ENCODE measurements around the gene RASGEF1C. TPM values are rescaled to one million over a fixed set of nuclear protein-coding genes. Genes with fewer than 3 reads are reported as not detected.

The RASGEF1C gene
- total RNA-seq, 1 experiment from 2014 or later, result 0.29 TPM

DNA sequence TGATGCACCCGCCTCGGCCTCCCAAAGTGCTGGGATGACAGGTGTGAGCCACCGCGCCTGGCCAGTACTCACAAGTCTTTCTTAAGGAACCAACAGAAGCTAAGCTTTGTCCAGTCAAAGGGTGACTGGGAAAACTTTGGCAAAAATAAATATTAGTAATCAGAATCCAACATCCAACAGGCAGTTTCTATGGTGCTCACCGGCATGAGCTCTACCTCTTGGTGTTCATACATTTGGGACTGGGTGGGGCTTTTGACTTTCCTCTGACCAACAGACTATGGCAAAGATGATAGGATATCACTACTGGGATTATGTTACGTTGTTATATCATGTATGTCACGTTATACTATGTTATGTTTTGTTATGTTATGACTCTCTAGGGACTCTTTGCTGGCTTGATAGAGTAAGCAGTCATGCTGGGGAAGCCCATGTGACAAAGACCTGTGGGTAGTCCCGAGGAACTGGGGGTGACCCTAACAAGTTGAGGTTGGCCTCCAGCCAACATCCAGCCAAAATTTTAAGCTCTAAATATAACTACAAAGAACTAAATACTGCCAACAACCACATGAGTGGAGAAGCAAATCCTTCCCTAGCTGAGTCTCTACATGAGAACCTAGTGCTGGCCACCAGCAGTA lies 6.0 kb downstream of the RASGEF1C start:
- Histone ChIP-seq H4K20me1 (ENCODE audit: low read length) (no peaks in the 10 kb centered on the region), H3K36me3 (ENCODE audit: low read depth, low read length) (no peaks in the 10 kb centered on the region), H3K9me2 (replicated peaks; ENCODE audit: low read length) (no peaks in the 10 kb centered on the region), H3K27ac (ENCODE audit: low read length) (no peak overlapping the region), H3K4me3 (ENCODE audit: low read length) (no peak overlapping the region), H3K27me3 (ENCODE audit: low read length) (no peaks in the 10 kb centered on the region), H3K9ac (ENCODE audit: low read length) (no peak overlapping the region), H3F3A (ENCODE audit: low read length, unreplicated experiment) (no peaks in the 10 kb centered on the region), H3K4me1 (ENCODE audit: insufficient read depth, low read length) (no peaks in the 10 kb centered on the region), H3K4me2 (ENCODE audit: low read length) (no peak overlapping the region), H2AFZ (ENCODE audit: low read length) (no peak overlapping the region), H3K9me3 (ENCODE audit: low read length) (no peaks in the 10 kb centered on the region), H3K79me2 (ENCODE audit: low read length) (no peaks in the 10 kb centered on the region)
- no TSS peak for BruUV-seq (replicated peaks)
- no peak for ATAC-seq
- ChIA-PET CTCF (no interaction called here), POLR2A (ENCODE audit: unreplicated experiment) (no interaction called here)
- TF ChIP-seq, protein P1, sequence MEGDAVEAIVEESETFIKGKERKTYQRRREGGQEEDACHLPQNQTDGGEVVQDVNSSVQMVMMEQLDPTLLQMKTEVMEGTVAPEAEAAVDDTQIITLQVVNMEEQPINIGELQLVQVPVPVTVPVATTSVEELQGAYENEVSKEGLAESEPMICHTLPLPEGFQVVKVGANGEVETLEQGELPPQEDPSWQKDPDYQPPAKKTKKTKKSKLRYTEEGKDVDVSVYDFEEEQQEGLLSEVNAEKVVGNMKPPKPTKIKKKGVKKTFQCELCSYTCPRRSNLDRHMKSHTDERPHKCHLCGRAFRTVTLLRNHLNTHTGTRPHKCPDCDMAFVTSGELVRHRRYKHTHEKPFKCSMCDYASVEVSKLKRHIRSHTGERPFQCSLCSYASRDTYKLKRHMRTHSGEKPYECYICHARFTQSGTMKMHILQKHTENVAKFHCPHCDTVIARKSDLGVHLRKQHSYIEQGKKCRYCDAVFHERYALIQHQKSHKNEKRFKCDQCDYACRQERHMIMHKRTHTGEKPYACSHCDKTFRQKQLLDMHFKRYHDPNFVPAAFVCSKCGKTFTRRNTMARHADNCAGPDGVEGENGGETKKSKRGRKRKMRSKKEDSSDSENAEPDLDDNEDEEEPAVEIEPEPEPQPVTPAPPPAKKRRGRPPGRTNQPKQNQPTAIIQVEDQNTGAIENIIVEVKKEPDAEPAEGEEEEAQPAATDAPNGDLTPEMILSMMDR (conservative IDR thresholded peaks at IDR 0.05; ENCODE audit: low read depth, low read length), result no peak
- TF ChIP-seq EZH2phosphoT487 (IDR thresholded peaks at IDR 0.05; ENCODE audit: borderline replicate concordance, low read length), result no peak
- no peak for TF ChIP-seq EZH2 (IDR thresholded peaks at IDR 0.05; ENCODE audit: low read length, unreplicated experiment)
- intact Hi-C loops (cut with micrococcal nuclease), result no loop called here
- no peak for DNase-seq

DNA sequence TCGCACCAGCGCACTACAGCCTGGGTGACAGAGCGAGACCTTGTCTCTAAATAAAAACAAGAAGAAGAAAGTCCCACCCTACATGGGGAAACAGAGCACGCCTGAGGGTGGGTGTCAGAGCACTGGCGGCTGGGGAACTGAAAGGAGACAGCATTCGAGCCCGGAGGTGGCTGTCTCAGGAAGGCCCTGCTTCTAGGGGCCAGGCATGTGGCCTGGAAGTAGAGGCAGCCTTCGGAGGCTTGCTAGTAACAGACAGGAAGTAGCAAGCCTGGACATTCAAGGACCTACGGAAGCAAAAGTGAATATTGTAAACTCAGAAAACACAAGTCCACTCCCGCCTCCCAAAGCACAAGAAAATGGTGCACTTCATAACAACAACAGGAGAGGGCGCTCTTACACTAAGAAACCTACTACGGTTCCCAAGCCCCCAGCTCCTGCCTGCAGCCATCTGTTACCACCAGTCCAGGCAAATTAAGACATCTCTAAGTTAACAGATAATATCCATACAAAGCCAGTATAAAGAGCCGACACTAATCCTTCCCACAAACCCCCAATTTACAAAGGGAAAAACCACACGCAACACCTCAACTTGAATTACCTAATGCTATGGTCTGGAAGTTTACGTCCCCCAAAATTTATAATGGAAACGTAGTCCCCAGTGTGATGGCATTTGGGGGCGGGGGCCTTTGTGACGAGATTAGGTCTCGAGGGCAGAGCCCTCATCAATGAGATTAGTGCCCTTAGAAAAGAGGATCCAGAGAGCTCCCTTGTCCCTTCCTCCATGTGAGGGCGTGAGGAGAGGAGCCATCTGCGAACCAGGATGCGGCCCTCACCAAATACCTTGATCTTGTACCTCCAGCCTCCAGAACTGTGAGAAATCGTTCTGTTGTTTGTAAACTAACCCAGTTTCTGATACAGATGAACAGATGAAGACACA lies 7.7 kb downstream of the RASGEF1C start:
- BruUV-seq (replicated peaks), result no TSS peak

More for the DNA sequence above, 7.7 kb downstream of the RASGEF1C start:
- Histone ChIP-seq H3K79me2 (ENCODE audit: low read length) (no peaks in the 10 kb centered on the region), H3K27me3 (ENCODE audit: low read length) (no peaks in the 10 kb centered on the region), H2AFZ (ENCODE audit: low read length) (no peak overlapping the region), H3K9me2 (replicated peaks; ENCODE audit: low read length) (no peaks in the 10 kb centered on the region), H3K9ac (ENCODE audit: low read length) (no peak overlapping the region), H4K20me1 (ENCODE audit: low read length) (no peaks in the 10 kb centered on the region), H3K9me3 (ENCODE audit: low read length) (no peaks in the 10 kb centered on the region), H3K4me3 (ENCODE audit: low read length) (no peak overlapping the region), H3F3A (ENCODE audit: low read length, unreplicated experiment) (no peaks in the 10 kb centered on the region), H3K4me1 (ENCODE audit: insufficient read depth, low read length) (no peaks in the 10 kb centered on the region), H3K36me3 (ENCODE audit: low read depth, low read length) (no peaks in the 10 kb centered on the region), H3K27ac (ENCODE audit: low read length) (no peak overlapping the region), H3K4me2 (ENCODE audit: low read length) (no peak overlapping the region)
- TF ChIP-seq EZH2phosphoT487 (IDR thresholded peaks at IDR 0.05; ENCODE audit: borderline replicate concordance, low read length), result no peak
- TF ChIP-seq, protein P1 (conservative IDR thresholded peaks at IDR 0.05; ENCODE audit: low read depth, low read length), result peak; percentile 64
- intact Hi-C loops (cut with micrococcal nuclease), result no loop called here
- DNase-seq (peak; percentile 48), ATAC-seq (no peak)
- CTCF ChIA-PET, result no interaction called here
- POLR2A ChIA-PET (ENCODE audit: unreplicated experiment), result no interaction called here

Data from PC-3 (cell line).